GM21723 (cell line): ENCODE results near the gene C16orf96.

Experiments
- ATAC-seq: cut with Tn5 transposase; IDR thresholded peaks from one replicate; pipeline ENCODE4 v1.9.1; 2021; ENCODE audit warnings: mild to moderate bottlenecking, moderate library complexity; ENCODE audit not compliant: unreplicated experiment

C16orf96 gene

DNA sequence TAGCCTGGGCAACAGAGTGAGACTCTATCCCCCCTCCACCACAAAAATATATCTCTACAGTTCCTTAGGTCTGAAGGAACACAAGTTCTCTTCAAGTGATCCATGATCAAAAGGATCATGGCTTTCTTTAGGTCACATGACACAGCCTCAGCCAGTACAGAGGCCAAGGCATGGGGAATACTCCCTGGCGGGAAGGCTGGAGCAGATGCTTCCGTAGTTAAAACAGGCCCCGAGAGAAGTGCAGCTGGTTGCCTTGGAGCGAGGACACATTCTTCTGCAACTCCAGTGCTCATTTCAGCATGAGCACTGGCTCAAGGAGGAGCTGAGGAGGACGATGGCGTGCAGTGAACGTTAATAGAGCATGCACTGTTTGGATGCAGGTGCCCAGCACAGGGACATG lies 31.1 kb upstream of the C16orf96 start:
- ATAC-seq, result no peak

DNA sequence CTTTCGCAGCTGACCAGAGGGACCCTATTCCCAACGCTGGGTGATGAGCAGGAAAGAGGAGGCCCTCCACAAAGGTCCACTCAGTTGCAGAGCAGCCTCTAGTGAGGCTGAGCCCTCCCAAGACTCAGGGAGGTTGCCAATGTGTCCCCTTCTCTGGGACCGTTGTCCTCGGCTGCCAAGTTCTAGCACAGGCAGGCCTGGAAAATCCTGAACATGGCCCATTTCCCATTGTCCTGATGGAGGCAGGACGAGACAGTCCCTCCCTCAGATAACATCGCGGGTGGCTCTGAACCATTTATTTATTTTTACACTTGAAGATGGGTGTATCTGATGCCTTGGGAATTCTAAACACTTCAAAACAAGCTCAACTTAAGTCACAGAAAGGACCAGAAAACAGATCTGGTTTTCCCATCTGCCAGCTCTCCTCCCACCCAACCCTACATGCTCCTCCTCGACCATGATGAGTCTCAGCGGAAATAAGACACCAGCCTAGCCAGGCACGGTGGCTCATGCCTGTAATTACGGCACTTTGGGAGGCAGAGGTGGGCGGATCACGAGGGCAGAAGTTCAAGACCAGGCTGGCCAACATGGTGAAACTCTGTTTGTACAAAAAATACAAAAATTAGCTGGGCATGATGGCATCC lies 30.4 kb upstream of the C16orf96 start:
- ATAC-seq, result no peak

DNA sequence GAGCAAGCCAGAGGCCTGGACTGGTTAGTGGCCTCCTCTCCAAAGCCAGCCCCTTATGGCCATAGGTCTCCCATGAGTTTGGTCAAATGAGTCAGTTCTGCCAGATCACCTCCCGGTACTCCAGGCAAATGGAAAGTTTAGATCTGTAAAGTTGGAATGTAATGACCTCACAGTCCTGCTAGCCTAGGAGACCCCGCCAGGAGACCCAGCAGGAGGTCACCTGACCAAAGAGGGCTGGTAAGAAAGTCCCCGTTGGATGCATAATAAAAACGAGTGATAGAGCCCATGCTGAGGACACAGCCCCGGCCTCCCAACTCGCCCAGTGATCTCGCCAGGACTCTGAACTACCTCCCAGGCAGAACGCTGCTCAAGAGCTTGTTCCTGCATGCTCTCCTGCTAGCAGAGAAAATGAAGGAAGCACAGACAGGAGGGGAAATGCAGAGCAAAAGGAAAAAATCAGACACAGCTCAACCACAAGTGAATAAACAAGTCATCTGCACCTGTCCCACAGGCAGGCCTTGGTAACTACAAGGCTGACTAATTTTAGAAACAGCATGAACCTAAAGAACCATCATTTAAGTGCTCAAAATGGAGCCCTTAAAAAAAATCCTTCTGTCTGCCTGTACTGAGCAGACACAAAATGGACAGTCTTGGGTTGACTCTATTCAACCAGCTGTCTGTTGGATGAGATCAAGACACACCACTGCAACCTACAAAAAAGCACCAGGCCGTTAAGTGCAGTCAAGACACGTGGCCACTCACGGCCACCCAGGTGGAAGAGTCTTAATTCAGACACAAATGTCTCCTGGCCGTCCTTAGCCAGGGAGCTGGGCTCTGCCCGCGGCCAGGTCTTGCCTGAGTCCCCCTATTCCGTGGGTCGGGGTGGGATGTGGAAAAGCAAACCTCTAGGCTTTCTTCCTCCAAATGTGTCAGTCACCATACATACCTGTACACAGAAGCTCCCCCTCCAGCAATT lies 26.8 kb upstream of the C16orf96 start:
- ATAC-seq, result no peak

DNA sequence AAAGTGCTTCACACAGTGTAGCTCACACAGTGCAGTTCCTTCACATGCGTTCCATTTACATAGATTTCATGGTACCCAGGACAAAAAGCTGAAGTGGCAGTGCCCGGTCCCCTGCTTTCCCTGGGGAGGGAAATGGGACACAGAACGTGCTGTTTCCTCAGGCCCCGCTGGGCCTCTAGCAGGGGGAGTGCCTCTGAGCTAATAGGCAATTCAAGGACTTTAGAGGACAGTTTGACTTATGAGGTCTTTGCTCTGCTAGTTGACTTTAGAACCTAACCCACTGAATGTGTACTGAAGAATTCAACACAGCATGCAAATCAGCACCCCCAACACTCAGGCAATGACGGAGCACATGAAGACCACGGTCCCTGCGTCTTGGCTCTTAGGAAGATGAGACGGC lies 24.3 kb upstream of the C16orf96 start:
- ATAC-seq, result no peak

DNA sequence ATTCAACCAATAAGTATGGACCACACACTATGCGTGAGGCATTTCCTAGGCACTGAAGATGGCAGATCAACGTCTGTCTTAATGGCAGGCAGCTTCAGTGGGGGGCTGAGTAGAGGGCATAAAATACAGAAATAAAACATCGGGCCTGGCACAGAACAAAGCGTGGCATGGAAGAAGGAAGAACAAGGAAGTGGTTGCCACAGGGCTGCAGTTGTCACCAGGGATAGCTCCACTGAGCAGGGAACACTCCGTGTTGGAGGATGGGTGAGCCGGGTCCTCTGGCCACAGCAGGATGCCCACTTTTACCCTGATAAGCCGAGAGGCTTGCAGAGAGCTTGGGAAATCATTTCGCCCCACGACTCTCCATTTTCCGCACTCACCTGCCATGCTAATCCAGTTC lies 23.9 kb upstream of the C16orf96 start:
- no peak for ATAC-seq

DNA sequence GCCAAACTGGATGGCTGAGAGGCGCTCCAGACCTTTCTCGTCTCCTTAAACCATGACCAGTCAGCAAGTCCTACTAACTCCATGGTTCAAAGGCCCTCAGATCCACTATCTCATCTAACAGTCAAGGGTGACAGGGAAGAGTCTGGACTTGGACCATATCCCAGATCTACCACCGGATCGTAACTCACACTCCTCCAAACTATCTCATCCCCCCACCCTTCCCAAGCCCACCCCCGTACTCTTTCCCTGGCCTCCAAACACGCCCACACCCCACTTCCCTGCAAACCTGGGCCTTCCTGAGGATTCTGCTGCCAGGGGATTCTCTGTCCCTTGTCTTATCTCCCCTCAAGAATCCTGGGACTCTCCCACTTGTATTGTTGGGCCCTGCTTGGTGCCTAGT lies 22.6 kb upstream of the C16orf96 start:
- ATAC-seq, result no peak

DNA sequence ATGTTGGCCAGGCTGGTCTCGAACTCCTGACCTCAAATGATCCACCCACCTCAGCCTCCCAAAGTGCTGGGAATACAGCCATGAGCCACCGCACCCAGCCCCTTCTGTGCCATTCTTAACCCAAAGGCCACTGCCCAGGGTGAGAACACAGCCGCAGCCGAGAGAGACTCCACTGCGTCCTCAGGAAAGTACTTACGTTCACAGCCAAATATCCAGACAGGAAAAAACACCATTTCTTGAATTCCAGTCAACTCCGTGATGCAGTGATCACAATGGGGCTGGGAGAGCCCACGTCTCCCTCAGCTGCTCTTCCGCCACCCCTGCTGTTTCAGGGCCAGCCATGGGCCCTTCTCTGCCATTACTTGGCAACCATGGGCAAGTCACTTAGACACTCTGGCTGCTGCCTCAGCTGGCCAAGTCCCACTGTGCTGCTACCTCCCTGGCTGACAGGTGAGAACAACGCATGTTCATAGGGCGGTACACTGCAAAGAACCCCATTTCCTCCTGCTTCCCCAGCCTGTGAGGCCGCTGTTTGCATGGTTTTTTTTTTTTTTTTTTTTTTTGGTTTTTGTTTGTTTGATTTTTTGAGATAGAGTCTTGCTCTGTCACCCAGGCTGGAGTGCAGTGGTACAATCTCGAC lies 21.9 kb upstream of the C16orf96 start:
- no peak for ATAC-seq

DNA sequence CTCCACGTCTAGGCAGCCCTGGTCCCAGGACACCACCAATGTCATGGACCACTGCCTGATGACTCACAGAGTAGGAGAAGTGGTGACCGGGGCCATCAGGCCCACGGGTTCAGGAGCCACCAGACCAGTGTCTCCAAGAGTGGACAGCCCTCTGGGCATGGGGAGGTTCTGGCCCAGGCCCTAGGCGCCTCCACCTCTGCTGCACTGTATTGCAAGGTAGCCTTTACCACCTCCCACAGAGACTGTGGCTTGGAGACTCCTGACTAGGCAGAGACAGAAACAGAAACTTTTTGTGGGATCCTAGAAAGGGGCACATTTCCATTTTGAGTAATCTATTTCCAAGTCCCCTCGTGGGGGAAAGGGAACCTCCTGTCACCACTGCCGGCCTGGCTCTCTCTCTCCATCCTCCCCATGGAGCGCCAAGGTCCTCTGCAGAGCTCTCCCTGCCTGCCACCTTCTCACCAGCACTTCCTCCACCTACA lies 20.5 kb upstream of the C16orf96 start:
- ATAC-seq, result no peak

DNA sequence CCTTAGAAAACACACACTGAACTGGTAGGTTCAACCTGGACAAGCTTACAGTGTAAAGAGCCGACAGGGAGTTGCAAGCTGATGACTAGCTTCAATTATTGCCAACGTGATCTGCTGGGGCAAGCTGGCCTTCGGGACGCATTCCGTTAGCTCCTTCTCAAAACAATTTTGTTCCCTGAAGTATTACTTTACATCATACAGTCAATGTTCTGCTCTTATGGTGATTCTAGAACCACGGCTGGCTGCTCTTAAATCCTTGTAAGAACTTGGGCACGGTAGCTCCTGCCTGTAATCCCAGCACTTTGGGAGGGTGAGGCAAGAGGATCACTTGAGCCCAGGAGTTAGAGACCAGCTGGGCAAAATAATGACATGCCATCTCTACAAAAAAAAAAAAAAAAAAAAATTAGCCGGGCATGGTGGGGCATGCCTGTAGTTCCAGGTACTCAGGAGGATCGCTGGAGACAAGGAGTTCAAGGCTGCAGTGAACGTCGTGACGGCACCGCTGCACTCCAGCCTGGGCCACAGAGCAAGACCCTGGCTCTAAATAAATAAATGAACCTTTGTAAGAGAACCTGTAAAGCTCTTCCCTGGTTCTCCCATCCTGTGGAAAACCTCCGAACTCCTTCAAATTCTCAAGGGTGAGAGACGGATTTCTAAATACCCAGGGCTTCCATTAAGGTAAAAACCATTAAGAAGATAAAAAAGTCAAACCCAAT lies 19.6 kb upstream of the C16orf96 start:
- ATAC-seq, result no peak

DNA sequence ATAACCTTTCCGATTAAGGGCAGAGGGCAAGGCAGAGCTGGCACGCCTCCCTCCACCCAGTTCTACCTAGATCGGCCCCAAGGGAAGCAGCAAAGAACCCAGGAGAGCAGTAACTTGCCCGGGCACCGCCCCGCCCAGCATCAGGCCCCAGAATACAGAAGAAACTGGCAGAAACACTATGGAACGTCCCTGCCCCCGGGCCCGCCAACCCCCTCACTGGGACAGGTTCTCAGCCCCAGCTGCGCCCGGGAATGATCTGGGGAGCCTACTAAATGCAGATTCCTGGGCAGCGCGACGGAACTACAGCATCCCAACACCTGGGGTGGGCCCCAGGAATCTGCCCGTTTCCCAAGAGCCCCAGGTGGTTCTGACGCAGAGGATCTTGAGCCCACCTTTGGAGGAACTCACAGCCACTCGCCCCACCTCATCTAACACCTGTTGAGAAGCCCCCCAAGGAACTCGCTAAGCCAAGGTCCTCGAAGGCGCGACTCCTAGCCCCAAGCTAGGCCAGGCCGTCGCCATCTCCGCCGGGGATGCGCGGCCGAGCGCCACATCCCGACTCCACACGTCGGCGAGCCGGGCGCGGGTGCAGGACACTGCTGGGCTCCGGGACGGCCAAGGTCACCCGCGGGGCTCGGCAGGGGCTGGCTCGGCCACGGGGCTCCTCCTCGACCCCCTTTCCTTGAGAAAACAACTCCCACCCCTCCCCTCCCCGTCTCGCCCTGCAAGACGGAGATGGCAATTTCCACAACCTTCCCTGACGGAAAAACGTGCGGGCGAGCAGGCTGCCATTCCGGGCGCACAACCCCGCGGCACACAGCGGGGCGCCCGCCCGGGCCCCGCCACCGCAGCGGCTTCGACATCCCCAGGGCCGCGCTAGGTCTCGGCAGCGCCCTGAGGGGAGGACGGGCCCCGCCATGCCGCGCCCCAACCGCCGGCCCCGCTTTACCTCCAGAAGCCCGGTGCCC lies 18.5 kb upstream of the C16orf96 start:
- ATAC-seq, result peak; percentile 31

DNA sequence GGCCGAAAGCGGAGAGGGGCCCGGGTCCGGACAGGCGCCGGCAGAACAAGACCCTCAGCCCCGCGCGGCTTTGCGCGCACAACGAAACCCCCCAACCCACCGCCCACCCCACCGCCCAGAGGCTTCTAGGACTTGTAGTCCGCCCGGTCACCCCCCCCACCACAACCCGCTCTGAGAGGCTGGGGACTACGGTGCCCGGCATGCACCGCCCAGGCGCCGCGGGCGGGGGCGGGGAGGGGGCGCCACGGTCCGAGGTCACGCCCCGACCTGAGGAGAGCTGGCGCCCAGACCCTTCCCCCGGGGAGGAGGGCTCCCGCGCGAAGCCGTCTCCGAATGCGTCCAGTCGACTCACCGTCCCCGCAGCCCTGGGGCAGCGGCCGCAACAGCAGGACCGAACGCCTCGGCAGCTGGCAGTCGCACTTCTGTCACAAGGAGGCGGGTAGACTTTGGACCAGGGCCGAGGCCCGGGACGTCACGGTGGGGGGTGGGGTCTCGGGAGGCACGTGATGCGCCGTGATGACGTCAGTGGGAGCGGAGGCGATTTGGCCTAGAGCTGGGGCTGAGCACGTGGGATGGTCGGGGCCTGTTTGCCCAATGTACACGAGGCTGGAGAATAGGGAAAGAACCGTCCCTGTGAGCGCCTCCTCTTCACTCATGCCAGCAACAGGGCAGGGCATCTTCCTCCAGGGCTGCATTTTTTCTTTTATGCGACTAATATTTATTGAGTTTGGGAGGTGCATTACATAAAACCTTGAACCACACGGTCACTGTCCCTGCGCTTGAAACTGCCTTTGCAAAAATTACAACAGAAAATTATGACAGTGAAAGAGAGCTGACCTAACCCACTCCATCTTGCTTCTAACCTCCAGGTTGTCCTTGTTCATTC lies 17.5 kb upstream of the C16orf96 start, which contains the start of gene CDIP1:
Gene CDIP1 (minus strand): TSS at position 424 of the 886 bp plus-strand sequence. CDS start 24,643 bp downstream, outside the sequence.
- peak; percentile 82 for ATAC-seq

DNA sequence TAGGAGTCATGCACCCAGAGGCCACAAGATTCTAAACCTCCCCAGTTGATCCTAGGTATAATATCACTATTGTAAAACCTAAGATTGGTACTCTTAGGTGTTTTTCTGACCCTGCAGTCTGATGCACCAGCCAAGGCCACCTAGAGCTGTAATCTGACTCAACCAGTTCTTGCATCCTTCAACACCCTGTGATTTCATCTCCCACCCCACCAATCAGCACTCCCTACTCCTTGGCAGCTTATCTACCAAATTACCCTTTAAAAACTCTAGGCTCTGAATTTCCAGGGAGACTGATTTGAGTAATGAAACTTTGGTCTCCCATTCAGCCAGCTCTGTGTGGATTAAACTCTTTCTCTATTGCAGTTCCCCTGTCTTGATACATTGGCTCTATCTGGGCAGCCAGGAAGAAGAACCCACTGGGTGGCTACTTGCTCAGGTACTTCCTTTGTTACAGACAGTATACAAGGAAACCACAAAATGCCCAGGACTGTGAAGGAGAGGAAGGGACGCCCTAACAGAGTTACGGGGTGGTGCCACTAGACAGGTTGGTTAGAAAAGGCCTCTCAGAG lies 16.3 kb upstream of the C16orf96 start:
- no peak for ATAC-seq

DNA sequence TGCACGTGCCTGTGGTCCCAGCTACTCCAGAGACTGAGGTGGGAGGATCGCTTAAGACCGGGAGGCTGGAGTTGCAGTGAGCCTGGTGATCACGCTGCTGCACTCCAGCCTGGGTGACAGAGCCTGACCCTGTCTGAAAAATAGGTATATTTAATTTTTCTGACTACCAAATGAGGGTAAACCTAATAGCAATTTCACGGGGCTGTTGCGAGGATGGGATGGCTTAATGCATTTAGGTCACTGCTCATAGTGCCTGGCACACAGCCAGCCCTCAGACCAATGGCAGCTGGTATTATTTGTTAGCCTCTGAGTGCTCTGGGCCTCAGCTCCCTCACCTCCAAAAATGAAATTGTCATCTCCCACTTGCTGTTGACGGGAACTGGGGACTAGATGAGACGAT lies 11.7 kb upstream of the C16orf96 start:
- ATAC-seq, result no peak

DNA sequence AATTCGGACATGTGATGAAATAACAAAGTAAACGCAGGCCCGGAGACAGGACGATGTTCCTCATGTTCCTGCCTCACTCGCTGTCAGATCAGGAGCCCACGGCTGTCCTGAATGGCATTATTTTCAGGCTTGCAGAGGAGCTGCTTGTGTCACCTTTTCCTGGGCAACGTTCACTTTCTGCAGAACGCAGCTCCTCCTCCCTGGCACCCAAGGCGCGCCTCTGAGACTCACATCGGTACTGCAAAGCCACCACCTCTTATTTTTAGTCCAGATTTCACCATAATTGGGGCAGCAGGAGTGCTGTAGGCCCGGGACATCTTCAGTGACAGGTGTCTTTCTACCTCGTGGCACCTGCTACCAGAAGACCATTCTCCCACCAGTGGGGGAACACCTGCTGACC lies 8.0 kb upstream of the C16orf96 start:
- ATAC-seq, result no peak

DNA sequence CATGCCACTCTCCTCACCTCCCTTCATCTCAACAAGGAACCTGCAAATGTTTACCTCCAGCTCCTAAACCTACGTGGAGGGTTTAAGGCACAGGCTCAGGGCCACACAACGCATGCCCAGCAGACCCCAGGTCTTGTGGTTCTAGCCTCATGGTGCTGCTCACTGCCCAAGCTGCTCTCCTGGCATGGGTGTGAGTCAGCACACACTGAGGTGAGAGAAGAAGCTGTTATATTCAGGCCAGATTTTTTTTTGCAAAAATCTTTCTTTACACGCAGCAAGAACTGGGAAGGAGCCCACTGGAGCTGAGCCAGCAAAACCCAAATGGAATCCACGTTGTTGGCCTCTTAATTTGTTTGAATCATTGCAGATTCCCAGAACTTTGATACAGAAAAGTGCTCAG lies 5.5 kb upstream of the C16orf96 start:
- no peak for ATAC-seq

DNA sequence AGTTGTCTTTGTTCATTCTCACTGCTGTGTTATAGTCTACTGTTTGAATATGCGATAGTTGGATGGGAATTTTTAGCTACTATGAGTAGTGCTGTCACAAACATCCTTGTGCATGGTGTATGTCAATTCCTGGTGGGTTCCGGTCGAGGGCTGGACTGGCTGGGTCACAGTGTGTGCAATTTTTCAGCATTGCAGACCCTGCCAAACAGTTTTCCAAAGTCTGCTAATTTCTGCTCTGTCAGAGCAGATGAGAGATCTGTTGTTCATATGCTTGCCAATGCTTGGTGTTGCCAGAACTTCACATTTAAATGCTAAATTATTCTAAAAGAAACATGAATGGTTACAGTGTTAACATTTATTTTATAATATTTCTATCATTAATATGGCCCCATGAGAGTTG lies 3.6 kb upstream of the C16orf96 start:
- no peak for ATAC-seq

DNA sequence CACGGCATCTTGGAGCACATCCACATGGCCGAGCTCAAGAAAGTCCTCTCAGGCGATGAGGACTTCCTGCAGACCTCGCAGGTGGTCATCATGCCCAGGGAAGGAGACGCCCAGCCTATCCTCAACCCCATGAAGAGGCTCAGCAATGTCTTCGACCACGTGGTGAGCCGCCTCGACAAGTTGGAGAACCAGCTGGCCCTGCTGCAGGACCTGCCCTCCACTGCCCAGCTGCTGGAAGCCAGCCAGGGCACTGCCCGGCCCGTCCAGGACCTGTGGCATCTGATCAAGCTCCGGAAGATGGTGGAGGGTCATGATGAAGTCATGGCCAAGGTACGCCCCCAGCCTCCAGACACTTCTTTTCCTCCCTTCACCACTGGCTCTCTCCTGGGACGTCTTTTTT lies 440 bp downstream of the C16orf96 start:
- ATAC-seq, result no peak

DNA sequence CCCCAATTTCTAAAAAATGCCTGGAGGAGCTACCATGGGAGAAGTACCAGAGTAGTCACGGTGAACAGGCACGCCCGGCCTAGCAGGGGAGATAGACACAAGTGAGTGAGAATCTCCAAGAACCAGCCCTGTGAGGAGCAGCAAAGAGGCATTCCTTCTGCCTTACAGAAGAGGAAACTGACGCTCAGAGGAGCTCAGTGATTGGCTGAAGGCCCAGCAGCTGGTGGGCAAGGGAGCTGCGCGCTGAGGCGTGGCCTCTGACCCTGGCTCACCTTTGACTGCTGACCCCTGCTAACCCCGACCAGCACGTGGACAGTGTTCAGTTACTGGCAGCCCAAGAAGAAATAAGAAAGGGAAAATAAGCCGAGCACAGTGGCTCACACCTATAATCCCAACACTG lies 1.8 kb downstream of the C16orf96 start:
- no peak for ATAC-seq
